ENCODE data around the gene AURKB.
"Not testable (repeated sequence)": the region's sequence is repeated elsewhere in the genome, so short reads cannot be mapped to it uniquely, and the experiment has no call there.

AURKB gene

DNA sequence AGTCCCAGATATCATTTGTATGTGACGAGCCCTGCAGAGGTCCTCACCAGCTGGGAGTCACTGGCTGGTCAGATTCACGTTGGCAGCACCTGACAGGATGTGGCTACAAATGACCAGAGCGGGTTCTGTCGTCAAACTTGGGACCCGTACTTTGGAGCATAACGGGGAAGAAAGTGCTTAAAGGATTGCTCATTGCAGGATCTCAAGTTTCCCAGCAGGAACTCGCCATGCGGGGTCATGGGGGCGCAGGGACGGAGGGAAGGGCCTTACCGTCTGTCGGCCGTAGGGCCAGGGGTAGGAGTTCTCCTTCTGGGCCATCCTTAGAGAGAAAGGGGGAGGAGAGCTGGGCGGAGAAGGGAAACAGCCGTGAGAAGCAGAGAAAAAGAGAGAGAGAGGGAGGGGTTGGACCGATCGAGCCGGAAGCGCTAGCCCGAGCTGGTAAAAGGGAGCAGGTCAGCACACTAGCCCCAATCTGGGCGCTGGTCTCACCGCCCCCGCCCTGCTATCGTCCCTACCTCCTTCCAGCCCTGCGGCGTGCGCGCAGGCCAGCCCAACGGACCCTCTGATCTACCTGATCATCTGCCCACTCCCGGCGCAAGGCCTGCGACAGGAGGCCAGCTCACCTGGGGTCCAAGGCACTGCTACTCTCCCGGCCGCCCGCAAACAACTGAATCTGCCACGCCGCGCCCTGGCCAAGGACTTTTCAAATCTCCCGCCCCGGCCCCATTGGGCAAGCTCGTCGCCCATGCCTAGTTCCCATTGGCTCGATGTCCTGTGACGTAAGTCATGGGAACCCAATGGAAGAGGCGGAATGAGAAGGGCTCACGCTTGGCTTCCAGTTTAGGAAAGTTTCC lies at the start of gene AURKB:
Gene AURKB (minus strand): TSS at position 669 of the 854 bp plus-strand sequence. CDS start 351 bp downstream, at position 318.
- DNase-seq (ENCODE audit: low read depth in 2 of 2) = peak; percentile 77 to 85

DNA sequence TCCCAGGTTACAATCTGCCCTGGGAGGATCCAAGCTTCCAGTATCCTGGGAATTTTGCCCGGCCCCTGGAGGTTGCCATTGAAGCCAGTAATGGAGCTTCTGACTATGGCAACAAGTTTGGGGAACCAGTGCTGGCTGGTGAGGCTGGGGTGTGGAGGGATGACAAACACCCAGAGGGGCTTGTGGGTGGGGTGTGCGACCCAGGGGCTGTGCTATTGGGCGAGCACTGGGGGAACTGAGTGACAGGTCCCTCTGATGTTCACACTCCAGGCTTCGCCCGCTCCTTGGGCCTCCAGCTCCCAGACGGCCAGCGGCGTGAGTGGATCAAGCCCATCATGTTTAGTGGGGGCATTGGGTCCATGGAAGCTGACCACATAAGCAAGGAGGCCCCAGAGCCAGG lies 47.4 kb upstream of the AURKB start:
- DNase-seq (ENCODE audit: low read depth in 2 of 2) = no peak

DNA sequence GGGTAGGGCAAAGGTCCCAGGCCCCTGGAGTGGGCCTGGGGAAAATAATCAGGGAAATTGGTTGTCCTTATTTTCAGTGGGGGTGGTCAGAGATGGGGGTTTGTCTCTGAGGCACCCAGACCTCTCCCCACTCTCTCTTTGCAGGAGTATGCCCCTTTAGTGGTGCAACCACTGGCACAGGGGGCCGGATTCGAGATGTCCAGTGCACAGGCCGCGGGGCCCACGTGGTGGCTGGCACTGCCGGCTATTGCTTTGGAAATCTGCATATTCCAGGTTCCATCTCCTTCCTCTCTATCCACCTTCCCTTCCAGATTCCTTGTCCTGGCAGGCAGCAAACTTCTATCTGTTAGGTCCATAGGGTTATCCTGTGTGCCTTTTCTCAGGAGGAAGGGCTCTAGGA lies 46.3 kb upstream of the AURKB start:
- DNase-seq (ENCODE audit: low read depth in 2 of 2) = no peak

DNA sequence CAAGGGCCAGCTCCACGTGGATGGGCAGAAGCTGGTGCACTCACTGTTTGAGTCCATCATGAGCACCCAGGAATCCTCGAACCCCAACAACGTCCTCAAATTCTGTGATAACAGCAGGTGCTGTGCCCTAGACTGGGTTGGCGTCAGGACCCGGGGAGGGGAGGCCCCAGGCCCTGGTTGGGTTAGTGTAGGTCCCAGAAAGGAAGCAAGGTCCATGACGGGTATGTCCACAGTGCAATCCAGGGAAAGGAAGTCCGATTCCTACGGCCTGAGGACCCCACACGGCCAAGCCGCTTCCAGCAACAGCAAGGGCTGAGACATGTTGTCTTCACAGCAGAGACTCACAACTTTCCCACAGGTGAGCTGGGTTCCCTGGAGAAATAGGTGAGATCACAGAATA lies 45.9 kb upstream of the AURKB start:
- no peak for DNase-seq (ENCODE audit: low read depth in 2 of 2)

DNA sequence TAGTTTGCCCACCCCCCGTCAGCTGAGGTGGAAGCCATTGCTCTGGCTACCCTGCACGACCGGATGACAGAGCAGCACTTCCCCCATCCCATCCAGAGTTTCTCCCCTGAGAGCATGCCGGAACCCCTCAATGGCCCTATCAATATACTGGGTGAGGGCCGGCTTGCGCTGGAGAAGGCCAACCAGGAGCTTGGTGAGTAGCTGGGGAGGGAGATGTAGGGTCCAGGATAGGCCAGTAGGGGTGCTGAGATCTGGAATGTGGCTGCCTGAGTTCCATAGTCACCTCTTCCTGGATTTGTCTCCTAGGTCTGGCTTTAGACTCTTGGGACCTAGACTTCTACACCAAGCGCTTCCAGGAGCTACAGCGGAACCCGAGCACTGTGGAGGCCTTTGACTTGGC lies 45.1 kb upstream of the AURKB start:
- DNase-seq (ENCODE audit: low read depth in 2 of 2) = no peak

DNA sequence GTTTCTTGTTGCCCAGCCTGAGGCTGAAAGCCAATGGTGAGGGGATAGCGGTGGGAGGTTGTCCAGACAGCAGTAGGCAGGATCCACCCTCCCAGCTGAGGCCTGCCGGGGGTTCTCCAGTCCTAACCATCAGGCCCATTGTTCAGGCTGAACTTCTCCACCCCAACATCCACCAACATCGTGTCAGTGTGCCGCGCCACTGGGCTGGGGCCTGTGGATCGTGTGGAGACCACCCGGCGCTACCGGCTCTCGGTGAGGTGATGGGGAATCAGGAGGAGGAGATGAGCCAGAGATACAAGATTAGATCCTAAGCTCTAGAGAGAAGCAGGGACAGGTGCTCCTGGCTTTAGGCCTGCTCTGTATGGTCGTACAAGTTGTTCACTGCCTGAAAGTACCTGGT lies 44.5 kb upstream of the AURKB start:
- no peak for DNase-seq (ENCODE audit: low read depth in 2 of 2)

DNA sequence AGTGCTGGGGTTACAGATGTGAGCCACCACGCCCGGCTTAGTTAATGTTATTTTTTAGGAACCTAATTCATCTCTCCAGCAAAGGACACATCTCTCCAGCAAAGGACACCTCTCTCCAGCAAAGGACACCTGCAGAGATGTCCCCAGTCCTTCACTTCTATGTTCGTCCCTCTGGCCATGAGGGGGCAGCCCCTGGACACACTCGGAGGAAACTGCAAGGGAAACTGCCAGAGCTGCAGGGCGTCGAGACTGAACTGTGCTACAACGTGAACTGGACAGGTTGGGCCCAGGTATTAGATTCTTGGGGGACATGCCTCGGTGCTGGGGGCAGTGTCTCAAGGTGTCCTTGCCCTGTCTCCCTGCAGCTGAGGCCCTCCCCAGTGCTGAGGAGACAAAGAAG lies 43.4 kb upstream of the AURKB start:
- no peak for DNase-seq (ENCODE audit: low read depth in 2 of 2)

DNA sequence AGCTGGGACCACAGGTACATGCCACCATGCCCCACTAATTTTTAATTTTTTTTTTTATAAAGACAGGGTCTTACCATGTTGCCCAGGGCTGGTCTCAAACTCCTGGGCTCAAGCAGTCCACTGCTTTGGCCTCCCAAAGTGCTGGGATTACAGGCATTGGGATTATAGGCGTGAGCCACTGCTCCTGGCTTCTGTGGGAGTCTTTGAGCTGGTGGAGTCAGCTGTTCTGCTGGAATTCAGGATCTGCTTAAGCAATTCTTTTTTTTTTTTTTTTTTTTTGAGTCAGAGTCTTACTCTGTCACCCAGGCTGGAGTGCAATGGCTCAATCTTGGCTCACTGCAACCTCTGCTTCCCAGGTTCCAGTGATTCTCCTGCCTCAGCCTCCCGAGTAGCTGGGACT lies 41.0 kb upstream of the AURKB start:
- not testable (repeated sequence) for DNase-seq (ENCODE audit: low read depth in 2 of 2)

DNA sequence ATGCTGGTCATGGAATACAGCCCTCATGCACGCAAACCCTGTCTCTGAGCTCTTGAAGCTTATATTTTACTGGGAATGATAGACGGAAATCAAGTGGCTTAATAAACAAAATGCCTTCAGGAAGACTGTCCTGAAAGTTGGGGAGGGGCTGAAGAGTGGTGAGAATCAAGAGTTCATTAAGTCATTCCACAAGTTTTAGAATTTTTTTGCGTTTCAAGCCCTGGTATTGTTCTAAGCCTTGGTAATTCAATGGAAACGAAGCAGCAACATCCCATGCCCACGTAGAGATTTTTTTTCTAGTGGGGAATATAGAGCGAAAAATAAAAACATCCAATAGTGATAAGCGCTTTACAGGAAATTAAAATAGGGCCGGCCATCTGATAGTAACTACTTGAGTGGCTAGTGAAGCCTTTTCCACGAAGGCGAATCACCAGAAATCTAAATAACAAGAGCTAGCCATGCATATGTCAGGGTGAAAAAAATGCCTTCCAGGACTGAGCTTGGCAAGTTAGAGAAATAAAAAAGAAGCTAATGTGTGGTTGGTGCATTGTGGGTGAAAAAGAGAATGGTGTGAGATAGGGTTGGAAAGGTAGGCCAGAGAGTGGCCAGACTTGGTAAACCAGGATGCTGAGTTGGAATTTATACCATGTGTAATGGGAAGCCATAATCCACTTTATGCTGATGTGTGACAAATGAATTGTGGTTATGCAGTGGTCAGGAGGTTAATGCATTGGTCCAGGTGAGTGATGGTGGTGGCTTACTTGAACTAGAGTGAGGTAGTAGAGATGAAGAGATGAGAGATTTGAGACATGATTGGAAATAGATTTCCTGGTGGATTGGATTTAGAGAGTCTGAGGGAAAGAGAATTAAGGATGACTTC lies 39.5 kb upstream of the AURKB start:
- DNase-seq (ENCODE audit: low read depth in 2 of 2) = no peak

DNA sequence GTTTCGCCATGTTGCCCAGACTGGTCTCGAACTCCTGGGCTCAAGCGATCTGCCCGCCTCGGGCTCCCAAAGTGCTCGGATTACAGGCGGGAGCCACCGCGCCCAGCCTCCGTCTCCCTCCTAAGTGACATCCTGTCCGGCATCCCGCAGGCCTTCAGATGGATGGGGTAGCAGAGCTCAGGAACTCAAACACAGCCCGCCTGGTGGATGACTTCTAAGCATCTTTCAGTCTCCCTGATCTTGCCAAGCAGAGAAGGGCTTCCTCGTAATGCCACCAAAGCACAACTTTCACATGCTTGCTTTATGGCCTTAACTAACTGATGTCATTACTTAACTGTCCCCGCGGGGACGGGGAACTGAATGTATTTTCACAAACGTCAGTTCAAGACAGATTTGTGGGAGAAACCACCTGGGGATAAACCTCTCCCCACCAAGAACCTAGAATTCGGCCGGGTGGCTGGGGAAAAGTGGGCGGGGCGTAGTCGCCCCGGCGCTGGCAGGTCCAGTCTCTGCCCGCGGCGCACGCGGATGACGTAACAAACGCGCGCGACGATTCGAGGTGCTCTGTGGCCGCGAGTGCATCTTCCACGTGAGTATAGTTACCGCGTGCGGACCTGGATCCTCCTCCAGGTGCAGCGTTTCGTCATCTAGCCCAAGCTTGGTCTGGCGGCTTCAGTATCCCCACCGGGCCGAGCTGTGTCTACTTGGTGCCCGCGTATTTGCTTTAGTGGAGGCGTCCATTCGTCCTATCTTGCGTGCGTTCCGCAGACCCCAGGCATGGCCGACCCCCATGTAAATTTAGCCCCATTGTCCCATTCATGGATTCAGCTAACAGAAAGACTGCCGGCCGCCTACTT lies 38.6 kb upstream of the AURKB start, which contains the start of gene PFAS:
Gene PFAS (plus strand): TSS at position 539 of the 857 bp plus-strand sequence. CDS start 4,649 bp downstream, outside the sequence.
- DNase-seq (ENCODE audit: low read depth in 2 of 2) = peak; percentile 92 to 95

DNA sequence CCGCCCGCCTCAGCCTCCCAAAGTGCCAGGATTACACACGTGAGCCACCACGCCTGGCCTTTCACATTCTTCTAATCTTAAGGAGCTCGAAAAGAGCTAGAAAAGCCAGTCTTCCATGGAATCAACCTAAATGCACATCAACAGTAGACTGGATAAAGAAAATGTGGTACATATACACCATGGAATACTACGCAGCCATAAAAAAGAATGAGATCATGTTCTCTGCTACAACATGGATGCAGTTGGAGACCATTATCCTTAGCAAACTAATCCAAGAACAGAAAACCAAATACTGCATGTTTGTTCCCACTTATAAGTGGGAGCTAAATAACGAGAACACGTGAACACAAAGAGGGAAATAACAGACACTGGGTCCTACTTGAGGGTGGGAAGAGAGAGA lies 34.4 kb upstream of the AURKB start:
- DNase-seq (ENCODE audit: low read depth in 2 of 2) = no peak

DNA sequence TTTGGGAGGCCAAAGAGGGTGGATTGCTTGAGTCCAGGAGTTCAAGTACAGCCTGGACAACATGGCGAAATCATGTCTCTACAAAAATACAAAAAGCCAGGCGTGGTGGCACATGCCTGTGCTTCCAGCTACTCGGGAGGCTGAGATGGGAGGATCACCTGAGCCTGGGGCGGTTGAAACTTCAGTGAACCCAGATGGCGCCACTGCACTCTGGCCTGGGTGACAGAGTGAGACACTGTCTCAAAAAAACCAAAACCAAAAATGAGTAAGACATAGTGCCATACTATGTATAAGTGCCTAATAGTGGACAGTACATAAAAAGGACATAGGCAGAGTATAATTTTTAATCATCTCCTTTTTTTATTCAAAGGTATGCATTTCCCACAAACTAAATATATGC lies 33.5 kb upstream of the AURKB start:
- DNase-seq (ENCODE audit: low read depth in 2 of 2) = no peak

DNA sequence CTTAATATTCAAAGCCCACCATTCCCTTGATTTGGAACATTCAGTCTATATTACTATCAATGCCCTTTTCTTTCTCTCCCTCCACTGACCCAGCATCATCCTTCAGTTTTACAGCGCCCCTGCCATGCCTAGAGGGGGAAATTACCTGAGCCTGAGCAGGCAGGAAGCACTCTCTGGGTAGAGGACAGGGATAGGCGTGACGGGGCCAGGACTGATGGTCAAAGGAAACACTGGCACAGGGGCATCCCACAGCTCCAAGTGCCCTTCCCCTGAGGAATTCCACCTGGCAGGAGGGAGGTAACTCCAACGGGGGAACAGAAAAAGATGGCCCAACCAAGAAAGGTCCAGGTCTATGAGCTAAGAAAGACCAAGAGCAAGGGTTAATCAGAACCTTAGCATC lies 27.5 kb upstream of the AURKB start:
- DNase-seq (ENCODE audit: low read depth in 2 of 2) = no peak

DNA sequence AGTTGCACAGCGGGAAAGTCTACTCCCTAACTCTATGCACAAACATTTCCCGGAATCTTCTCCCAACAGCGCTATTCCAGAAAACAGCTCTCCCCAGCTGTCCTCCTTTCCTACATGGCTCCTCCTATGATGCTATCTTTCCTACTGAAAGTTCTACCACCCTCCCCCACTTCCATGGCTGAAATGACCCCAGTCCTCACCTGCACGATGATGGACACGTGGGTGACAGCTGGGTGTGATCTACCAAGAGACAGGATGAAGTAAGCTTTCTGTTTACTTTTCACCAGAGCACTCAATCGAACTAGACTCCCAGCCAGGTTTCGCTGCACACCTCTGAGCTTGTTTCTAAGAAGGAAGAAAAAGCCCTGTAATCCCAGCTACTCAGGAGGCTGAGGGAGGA lies 26.8 kb upstream of the AURKB start:
- DNase-seq (ENCODE audit: low read depth in 2 of 2) = no peak

DNA sequence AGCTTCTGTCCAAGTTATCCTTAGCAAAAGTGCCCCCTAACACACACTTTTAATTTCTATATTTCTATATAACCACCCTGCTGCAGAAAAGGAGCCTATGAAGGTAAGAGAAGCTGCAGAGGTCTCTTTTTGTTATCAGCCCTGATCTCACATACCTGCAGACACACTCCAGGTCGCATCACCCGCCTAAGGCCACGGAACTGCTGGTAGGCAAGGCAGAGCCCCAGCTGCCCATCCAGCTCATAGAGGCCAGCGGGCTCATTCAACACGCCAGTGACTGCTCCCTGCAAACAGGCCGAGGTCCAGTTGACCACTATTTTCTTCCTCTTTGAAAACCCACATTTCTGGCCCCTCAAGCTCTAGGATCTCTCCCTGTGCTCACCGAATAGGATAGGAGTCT lies 25.3 kb upstream of the AURKB start:
- DNase-seq (ENCODE audit: low read depth in 2 of 2) = no peak

DNA sequence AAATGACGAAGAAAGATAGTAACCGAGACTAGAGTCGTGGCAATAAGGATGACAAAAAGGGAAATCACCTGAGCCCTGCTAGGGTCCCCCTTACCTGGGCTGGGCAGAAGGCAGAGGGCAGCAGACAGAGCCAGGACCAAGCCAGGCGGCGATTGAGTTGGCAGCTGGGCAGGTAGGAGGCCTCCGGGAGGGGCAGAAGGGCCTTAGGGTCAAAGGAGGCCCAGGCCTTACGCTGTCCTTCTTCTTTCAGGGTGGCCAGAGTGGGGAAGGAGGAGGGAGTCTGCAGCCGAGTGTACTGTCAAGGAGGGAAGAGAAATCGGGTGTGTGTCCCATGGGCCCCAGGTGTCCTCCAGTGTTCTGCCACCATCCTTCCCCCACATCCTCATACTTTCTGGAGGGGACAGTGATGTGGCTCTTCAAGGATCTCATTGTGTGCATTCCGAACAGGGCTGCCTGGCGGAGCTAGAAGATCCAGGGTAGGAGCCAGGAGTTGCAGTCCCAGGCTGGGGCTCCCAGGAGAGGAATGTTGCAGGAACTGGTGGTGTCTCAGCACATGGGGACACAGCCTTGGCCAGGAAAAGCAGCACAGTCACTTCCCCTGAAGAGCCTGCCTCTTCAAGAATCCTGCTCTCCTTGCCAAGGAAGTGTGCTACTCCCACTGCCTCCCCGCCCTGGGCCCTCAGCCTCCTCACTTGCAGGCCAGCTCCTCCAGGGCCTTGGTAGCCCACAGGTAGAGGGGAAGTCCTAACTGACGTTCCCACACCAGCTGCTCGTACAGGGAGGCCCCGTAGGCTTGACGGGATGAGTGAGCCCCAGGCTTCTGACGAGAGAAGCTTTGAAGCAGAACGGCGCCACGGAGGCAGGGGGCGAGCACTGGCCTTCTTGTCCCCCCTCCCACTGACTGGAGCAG lies 24.2 kb upstream of the AURKB start:
- DNase-seq (ENCODE audit: low read depth in 2 of 2) = no peak

DNA sequence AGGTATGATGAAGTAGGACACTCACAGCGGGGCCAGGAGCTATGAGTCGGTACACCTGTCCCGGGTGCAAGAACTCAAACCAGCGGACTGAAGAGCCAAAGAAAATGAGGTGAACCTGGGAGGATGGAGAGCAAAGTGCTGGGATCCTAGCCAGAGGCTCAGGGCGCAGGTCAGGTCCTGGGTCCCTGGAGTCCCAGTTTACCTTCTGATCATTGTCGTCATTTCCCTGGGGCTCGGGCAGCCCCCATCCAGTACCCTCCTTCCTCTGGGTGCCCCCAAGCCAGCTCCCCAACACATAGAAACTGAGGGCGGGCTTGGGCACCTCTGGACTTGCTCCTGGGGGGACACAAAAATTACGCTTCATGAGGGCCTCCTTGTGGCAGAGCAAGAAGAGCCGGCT lies 21.3 kb upstream of the AURKB start:
- DNase-seq (ENCODE audit: low read depth in 2 of 2) = no peak

DNA sequence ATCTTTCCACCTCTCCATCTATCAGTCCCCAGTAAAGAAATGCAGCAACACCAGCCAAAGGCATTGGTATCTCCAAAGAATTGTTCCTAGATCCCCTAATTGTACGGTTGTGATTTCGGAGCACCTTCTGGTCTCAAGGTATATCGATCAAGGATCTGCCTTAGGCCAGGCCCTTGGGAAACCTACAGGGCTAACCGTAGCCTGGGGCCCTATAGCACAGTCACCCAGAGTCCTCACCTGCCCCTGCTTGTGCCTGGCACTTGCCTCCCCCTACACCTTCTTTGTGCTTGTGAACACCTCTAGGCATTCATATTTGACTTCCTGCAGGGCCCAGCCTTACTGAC lies 16.8 kb upstream of the AURKB start:
- DNase-seq (ENCODE audit: low read depth in 2 of 2) = no peak

DNA sequence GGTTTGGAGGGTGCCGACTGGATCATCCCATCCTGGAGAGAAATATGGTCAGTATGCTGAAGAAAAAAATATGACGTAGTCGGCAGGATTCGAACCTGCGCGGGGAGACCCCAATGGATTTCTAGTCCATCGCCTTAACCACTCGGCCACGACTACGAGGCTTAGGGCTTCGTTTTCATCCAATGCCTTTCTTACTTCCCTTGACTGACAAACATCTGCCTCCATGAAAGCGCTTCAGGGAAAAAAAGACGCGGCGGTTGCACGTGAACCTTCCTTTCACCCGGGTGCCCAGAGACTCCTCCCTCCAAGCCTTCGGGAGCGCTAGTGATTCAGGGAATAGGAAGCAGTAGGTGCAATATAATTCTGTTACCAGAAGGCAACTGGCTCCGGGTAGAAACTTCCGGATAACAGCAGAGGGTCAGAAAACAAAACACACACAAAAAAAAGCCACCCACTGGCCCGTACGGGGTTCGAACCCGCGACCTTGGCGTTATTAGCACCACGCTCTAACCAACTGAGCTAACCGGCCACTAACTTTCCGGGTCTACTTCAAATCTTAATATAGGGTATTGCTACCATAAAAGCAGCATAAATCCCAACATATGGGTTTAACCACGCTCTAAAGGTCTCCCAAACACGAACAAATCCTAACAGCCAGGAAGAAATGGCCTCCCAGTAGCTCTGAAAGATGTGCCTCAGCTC lies 16.3 kb upstream of the AURKB start:
- no peak for DNase-seq (ENCODE audit: low read depth in 2 of 2)

All from stimulated activated CD8-positive, alpha-beta memory T cell treated with anti-CD3 and anti-CD28 coated beads, Interleukin-2, amount 100 ng/mL, for 1 hour (primary cell).